ENCODE data around the gene MUC22.

DNA sequence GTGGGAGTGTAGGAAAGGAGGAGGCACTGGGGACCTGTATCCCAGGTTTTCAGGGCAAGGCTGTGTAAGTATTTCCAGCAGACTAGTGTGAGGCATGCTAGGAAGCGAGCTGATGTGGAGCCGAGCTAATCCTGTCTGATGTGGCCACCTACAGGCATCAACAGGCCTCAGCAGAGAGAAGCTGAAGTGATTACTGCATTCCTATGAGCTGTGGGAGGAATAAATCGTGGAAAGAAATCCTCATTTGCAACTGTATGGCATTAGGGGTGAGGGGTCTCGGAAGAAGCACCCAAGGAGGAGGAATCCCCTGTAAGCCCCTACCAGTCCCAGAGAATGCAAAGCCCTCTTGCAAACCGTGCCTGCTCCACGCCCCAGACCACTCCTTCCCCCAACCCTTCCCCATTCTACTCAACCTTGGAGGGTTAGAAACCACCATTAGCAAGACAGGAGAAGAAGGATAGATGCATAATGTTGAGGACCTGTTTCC lies 60.5 kb downstream of the MUC22 start:
- TF ChIP-seq, protein P1, sequence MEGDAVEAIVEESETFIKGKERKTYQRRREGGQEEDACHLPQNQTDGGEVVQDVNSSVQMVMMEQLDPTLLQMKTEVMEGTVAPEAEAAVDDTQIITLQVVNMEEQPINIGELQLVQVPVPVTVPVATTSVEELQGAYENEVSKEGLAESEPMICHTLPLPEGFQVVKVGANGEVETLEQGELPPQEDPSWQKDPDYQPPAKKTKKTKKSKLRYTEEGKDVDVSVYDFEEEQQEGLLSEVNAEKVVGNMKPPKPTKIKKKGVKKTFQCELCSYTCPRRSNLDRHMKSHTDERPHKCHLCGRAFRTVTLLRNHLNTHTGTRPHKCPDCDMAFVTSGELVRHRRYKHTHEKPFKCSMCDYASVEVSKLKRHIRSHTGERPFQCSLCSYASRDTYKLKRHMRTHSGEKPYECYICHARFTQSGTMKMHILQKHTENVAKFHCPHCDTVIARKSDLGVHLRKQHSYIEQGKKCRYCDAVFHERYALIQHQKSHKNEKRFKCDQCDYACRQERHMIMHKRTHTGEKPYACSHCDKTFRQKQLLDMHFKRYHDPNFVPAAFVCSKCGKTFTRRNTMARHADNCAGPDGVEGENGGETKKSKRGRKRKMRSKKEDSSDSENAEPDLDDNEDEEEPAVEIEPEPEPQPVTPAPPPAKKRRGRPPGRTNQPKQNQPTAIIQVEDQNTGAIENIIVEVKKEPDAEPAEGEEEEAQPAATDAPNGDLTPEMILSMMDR (IDR thresholded peaks at IDR 0.05; ENCODE audit: low read depth, low read length), result peak; percentile 33
- no peak for TF ChIP-seq MYC (IDR thresholded peaks at IDR 0.05; ENCODE audit: low read depth, low read length)

Measured in NB4 (cell line).